ENCODE measurements around the gene ANGEL2. TPM values are rescaled to one million over a fixed set of nuclear protein-coding genes. Genes with fewer than 3 reads are reported as not detected.
A peak's percentile ranks its signal among the peaks of the same experiment; 100 is the strongest.
"Not testable (repeated sequence)": the region's sequence is repeated elsewhere in the genome, so short reads cannot be mapped to it uniquely, and the experiment has no call there.

The ANGEL2 gene
- total and polyA plus RNA-seq, 5 donors from 2014 or later = 25.2 to 57.3 (median 35.2) TPM

GRCh38 chr1:212971312-212971711 lies 44.4 kb downstream of the ANGEL2 start:
- Histone ChIP-seq H3K27me3 (ENCODE audit: control insufficient read depth, insufficient read depth, low read length) (no peaks in the 10 kb centered on the region), H3K4me3 (ENCODE audit: low read depth, low read length) (no peak overlapping the region), H3K9me3 (ENCODE audit: control insufficient read depth in 2 of 2, low read length in 2 of 2) (no peaks in the 10 kb centered on the region), H3K36me3 (ENCODE audit: control insufficient read depth, insufficient read depth, low read length) (no peaks in the 10 kb centered on the region), H3K4me1 (ENCODE audit: control insufficient read depth, insufficient read depth, low read length, poor library complexity, severe bottlenecking) (no peaks in the 10 kb centered on the region), H3K27ac (ENCODE audit: insufficient read depth, low read length, poor library complexity, severe bottlenecking) (no peak overlapping the region)
- no peak overlapping the region for H3K27ac Mint-ChIP-seq
- ATAC-seq (ENCODE audit: low read depth in 2 of 2) (no peak), DNase-seq (no peak)
- H3K27me3 Mint-ChIP-seq = peaks cover 4% of the 10 kb centered on the region
- H3K4me3 Mint-ChIP-seq = no peak overlapping the region
- peaks cover 3 to 14% (median 5%) of the 10 kb centered on the region in 4 donors for H3K4me1 Mint-ChIP-seq
- no peaks in the 10 kb centered on the region for H3K9me3 Mint-ChIP-seq
- H3K36me3 Mint-ChIP-seq = no peaks in the 10 kb centered on the region

GRCh38 chr1:212970085-212970484 lies 45.6 kb downstream of the ANGEL2 start:
- no peak for DNase-seq
- Mint-ChIP-seq H3K27ac (no peak overlapping the region), H3K4me3 (no peak overlapping the region), H3K4me1 (peaks cover 0 to 6% (median 4%) of the 10 kb centered on the region in 4 donors), H3K36me3 (no peaks in the 10 kb centered on the region), H3K27me3 (peaks cover 4% of the 10 kb centered on the region), H3K9me3 (no peaks in the 10 kb centered on the region)
- H3K4me3 ChIP-seq (ENCODE audit: low read depth, low read length) = no peak overlapping the region
- H3K27me3 ChIP-seq (ENCODE audit: control insufficient read depth, insufficient read depth, low read length) = no peaks in the 10 kb centered on the region
- no peak for ATAC-seq (ENCODE audit: low read depth in 2 of 2)
- H3K36me3 ChIP-seq (ENCODE audit: control insufficient read depth, insufficient read depth, low read length) = no peaks in the 10 kb centered on the region
- no peaks in the 10 kb centered on the region for H3K4me1 ChIP-seq (ENCODE audit: control insufficient read depth, insufficient read depth, low read length, poor library complexity, severe bottlenecking)
- H3K9me3 ChIP-seq (ENCODE audit: control insufficient read depth in 2 of 2, low read length in 2 of 2) = no peaks in the 10 kb centered on the region
- H3K27ac ChIP-seq (ENCODE audit: insufficient read depth, low read length, poor library complexity, severe bottlenecking) = no peak overlapping the region

- Mint-ChIP-seq H3K4me3 (no peak overlapping the region), H3K27me3 (peaks cover 5% of the 10 kb centered on the region), H3K4me1 (peaks cover 0 to 6% (median 4%) of the 10 kb centered on the region in 4 donors), H3K36me3 (no peaks in the 10 kb centered on the region), H3K9me3 (no peaks in the 10 kb centered on the region), H3K27ac (no peak overlapping the region)
- no peaks in the 10 kb centered on the region for H3K27me3 ChIP-seq (ENCODE audit: control insufficient read depth, insufficient read depth, low read length)
- no peak for DNase-seq
- no peaks in the 10 kb centered on the region for H3K9me3 ChIP-seq (ENCODE audit: control insufficient read depth in 2 of 2, low read length in 2 of 2)
- no peaks in the 10 kb centered on the region for H3K4me1 ChIP-seq (ENCODE audit: control insufficient read depth, insufficient read depth, low read length, poor library complexity, severe bottlenecking)
- H3K27ac ChIP-seq (ENCODE audit: insufficient read depth, low read length, poor library complexity, severe bottlenecking) = no peak overlapping the region
- no peak overlapping the region for H3K4me3 ChIP-seq (ENCODE audit: low read depth, low read length)
- H3K36me3 ChIP-seq (ENCODE audit: control insufficient read depth, insufficient read depth, low read length) = no peaks in the 10 kb centered on the region
- no peak for ATAC-seq (ENCODE audit: low read depth in 2 of 2)
Observed at GRCh38 chr1:212968368-212968863, 47.3 kb downstream of the ANGEL2 start.

GRCh38 chr1:212967801-212968200 lies 47.9 kb downstream of the ANGEL2 start:
- H3K27ac Mint-ChIP-seq = no peak overlapping the region
- Histone ChIP-seq H3K4me1 (ENCODE audit: control insufficient read depth, insufficient read depth, low read length, poor library complexity, severe bottlenecking) (no peaks in the 10 kb centered on the region), H3K4me3 (ENCODE audit: low read depth, low read length) (no peak overlapping the region), H3K27me3 (ENCODE audit: control insufficient read depth, insufficient read depth, low read length) (no peaks in the 10 kb centered on the region), H3K27ac (ENCODE audit: insufficient read depth, low read length, poor library complexity, severe bottlenecking) (no peak overlapping the region), H3K9me3 (ENCODE audit: control insufficient read depth in 2 of 2, low read length in 2 of 2) (no peaks in the 10 kb centered on the region), H3K36me3 (ENCODE audit: control insufficient read depth, insufficient read depth, low read length) (no peaks in the 10 kb centered on the region)
- H3K36me3 Mint-ChIP-seq = no peaks in the 10 kb centered on the region
- DNase-seq (peak in 1 of 3 donors; percentile 27), ATAC-seq (ENCODE audit: low read depth in 2 of 2) (no peak)
- H3K27me3 Mint-ChIP-seq = peaks cover 5% of the 10 kb centered on the region
- no peak overlapping the region for H3K4me3 Mint-ChIP-seq
- H3K4me1 Mint-ChIP-seq = peaks cover 0 to 6% (median 4%) of the 10 kb centered on the region in 4 donors
- no peaks in the 10 kb centered on the region for H3K9me3 Mint-ChIP-seq

GRCh38 chr1:212966616-212967015 lies 49.1 kb downstream of the ANGEL2 start:
- Mint-ChIP-seq H3K9me3 (peaks cover 0 to 1% (median 0%) of the 10 kb centered on the region in 7 donors), H3K4me3 (no peak overlapping the region), H3K4me1 (peaks cover 0 to 6% (median 4%) of the 10 kb centered on the region in 4 donors), H3K27me3 (peaks cover 5% of the 10 kb centered on the region), H3K27ac (no peak overlapping the region), H3K36me3 (no peaks in the 10 kb centered on the region)
- no peak for ATAC-seq (ENCODE audit: low read depth in 2 of 2)
- Histone ChIP-seq H3K4me3 (ENCODE audit: low read depth, low read length) (no peak overlapping the region), H3K36me3 (ENCODE audit: control insufficient read depth, insufficient read depth, low read length) (no peaks in the 10 kb centered on the region), H3K27me3 (ENCODE audit: control insufficient read depth, insufficient read depth, low read length) (no peaks in the 10 kb centered on the region), H3K27ac (ENCODE audit: insufficient read depth, low read length, poor library complexity, severe bottlenecking) (no peak overlapping the region), H3K9me3 (ENCODE audit: control insufficient read depth in 2 of 2, low read length in 2 of 2) (no peaks in the 10 kb centered on the region), H3K4me1 (ENCODE audit: control insufficient read depth, insufficient read depth, low read length, poor library complexity, severe bottlenecking) (no peaks in the 10 kb centered on the region)
- DNase-seq = no peak

- H3K4me3 ChIP-seq (ENCODE audit: low read depth, low read length); H3K36me3 ChIP-seq (ENCODE audit: control insufficient read depth, insufficient read depth, low read length); H3K27me3 Mint-ChIP-seq; H3K4me3 Mint-ChIP-seq; H3K27ac Mint-ChIP-seq; H3K27me3 ChIP-seq (ENCODE audit: control insufficient read depth, insufficient read depth, low read length); H3K36me3 Mint-ChIP-seq; ATAC-seq (ENCODE audit: low read depth in 2 of 2); H3K27ac ChIP-seq (ENCODE audit: insufficient read depth, low read length, poor library complexity, severe bottlenecking); H3K4me1 Mint-ChIP-seq; H3K4me1 ChIP-seq (ENCODE audit: control insufficient read depth, insufficient read depth, low read length, poor library complexity, severe bottlenecking); H3K9me3 Mint-ChIP-seq; H3K9me3 ChIP-seq (ENCODE audit: control insufficient read depth in 2 of 2, low read length in 2 of 2); DNase-seq: not testable (repeated sequence)
Observed at GRCh38 chr1:212964993-212965392, 50.7 kb downstream of the ANGEL2 start.

- Mint-ChIP-seq H3K36me3 (no peaks in the 10 kb centered on the region), H3K27me3 (peaks cover 5% of the 10 kb centered on the region), H3K27ac (no peak overlapping the region), H3K4me3 (no peak overlapping the region), H3K4me1 (peaks cover 0 to 6% (median 2%) of the 10 kb centered on the region in 4 donors), H3K9me3 (peaks cover 0 to 1% (median 0%) of the 10 kb centered on the region in 7 donors)
- ATAC-seq (ENCODE audit: low read depth in 2 of 2) = no peak
- Histone ChIP-seq H3K27ac (ENCODE audit: insufficient read depth, low read length, poor library complexity, severe bottlenecking) (no peak overlapping the region), H3K4me3 (ENCODE audit: low read depth, low read length) (no peak overlapping the region), H3K9me3 (ENCODE audit: control insufficient read depth in 2 of 2, low read length in 2 of 2) (no peaks in the 10 kb centered on the region), H3K27me3 (ENCODE audit: control insufficient read depth, insufficient read depth, low read length) (no peaks in the 10 kb centered on the region), H3K36me3 (ENCODE audit: control insufficient read depth, insufficient read depth, low read length) (no peaks in the 10 kb centered on the region), H3K4me1 (ENCODE audit: control insufficient read depth, insufficient read depth, low read length, poor library complexity, severe bottlenecking) (no peaks in the 10 kb centered on the region)
- DNase-seq = no peak
Observed at GRCh38 chr1:212964102-212964501, 51.6 kb downstream of the ANGEL2 start.

GRCh38 chr1:212962509-212962908 lies 53.2 kb downstream of the ANGEL2 start:
- Mint-ChIP-seq H3K4me1 (no peaks in the 10 kb centered on the region), H3K9me3 (peaks cover 0 to 1% (median 0%) of the 10 kb centered on the region in 7 donors), H3K27me3 (peaks cover 5% of the 10 kb centered on the region), H3K4me3 (no peak overlapping the region), H3K27ac (no peak overlapping the region), H3K36me3 (no peaks in the 10 kb centered on the region)
- H3K27ac ChIP-seq (ENCODE audit: insufficient read depth, low read length, poor library complexity, severe bottlenecking) = no peak overlapping the region
- no peaks in the 10 kb centered on the region for H3K9me3 ChIP-seq (ENCODE audit: control insufficient read depth in 2 of 2, low read length in 2 of 2)
- no peaks in the 10 kb centered on the region for H3K36me3 ChIP-seq (ENCODE audit: control insufficient read depth, insufficient read depth, low read length)
- H3K4me1 ChIP-seq (ENCODE audit: control insufficient read depth, insufficient read depth, low read length, poor library complexity, severe bottlenecking) = no peaks in the 10 kb centered on the region
- no peak for DNase-seq
- H3K27me3 ChIP-seq (ENCODE audit: control insufficient read depth, insufficient read depth, low read length) = no peaks in the 10 kb centered on the region
- no peak for ATAC-seq (ENCODE audit: low read depth in 2 of 2)
- H3K4me3 ChIP-seq (ENCODE audit: low read depth, low read length) = no peak overlapping the region

All from CD4-positive, CD25-positive, alpha-beta regulatory T cell (primary cell).